ENCODE measurements around the gene CAST. TPM values are rescaled to one million over a fixed set of nuclear protein-coding genes. Genes with fewer than 3 reads are reported as not detected.

CAST gene
- total RNA-seq, 1 experiment from 2014 or later: 12.0 TPM

DNA sequence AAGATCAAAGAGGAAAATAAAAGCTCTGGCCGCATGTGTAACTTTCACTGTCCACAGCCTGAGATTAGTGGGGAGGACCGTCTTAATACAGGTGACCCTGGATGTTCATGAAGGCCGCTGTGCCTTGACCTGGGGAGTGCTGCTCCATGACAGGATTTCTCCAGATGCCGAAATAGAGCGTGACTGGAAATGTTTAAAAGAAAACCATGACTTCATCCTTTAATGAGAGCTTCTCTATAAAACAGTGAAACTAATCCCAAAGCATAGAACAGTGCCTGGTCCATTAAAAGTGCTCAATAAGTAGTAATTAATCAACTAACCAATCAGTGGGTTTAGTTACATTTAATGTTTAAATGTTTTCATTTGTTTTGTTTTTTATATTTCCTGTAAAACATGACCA, 82.8 kb downstream of the CAST start:
- Histone ChIP-seq H3K36me3 (replicated peaks; ENCODE audit: control insufficient read depth, insufficient read depth, low read length) (0 out of 2 replicates have a peak, but pooled peaks cover 2% of the 10 kb centered on the region), H3K27me3 (ENCODE audit: control insufficient read depth, insufficient read depth, low read length) (no peaks in the 10 kb centered on the region), H3K4me3 (ENCODE audit: insufficient read depth, low read depth, low read length) (no peak overlapping the region)
- no peak for DNase-seq

GRCh38 chr5:96745844-96746531, 83.8 kb downstream of the CAST start:
- no peak for DNase-seq
- Histone ChIP-seq H3K27me3 (ENCODE audit: control insufficient read depth, insufficient read depth, low read length) (no peaks in the 10 kb centered on the region), H3K36me3 (replicated peaks; ENCODE audit: control insufficient read depth, insufficient read depth, low read length) (0 out of 2 replicates have a peak, but pooled peaks cover 2% of the 10 kb centered on the region), H3K4me3 (ENCODE audit: insufficient read depth, low read depth, low read length) (no peak overlapping the region)

DNA sequence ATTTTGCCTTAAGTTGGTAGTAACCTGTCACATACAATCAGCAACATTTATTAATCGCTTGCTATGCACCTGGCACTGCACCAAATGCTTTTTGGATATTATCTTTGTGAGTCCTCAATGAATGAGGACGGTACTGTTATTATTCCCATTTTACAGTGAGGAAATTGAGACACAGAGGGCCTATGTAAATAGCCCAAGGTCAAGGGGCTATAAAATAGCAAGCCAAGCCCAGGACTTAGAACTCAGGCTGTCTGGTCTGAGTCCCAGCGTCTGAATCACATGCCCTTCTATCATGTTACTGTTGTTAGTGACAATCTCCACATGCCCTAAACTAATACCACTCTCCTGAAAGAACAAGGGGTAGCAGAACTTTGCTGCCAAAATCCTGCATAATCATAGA, 85.5 kb downstream of the CAST start:
- Histone ChIP-seq H3K27me3 (ENCODE audit: control insufficient read depth, insufficient read depth, low read length) (no peaks in the 10 kb centered on the region), H3K36me3 (replicated peaks; ENCODE audit: control insufficient read depth, insufficient read depth, low read length) (no peaks in the 10 kb centered on the region), H3K4me3 (ENCODE audit: insufficient read depth, low read depth, low read length) (no peak overlapping the region)
- DNase-seq: no peak

- H3K27me3 ChIP-seq (ENCODE audit: control insufficient read depth, insufficient read depth, low read length): no peaks in the 10 kb centered on the region
- DNase-seq: no peak
- no peak overlapping the region for H3K4me3 ChIP-seq (ENCODE audit: insufficient read depth, low read depth, low read length)
- no peaks in the 10 kb centered on the region for H3K36me3 ChIP-seq (replicated peaks; ENCODE audit: control insufficient read depth, insufficient read depth, low read length)
Observed at GRCh38 chr5:96750110-96750822, 88.1 kb downstream of the CAST start.

DNA sequence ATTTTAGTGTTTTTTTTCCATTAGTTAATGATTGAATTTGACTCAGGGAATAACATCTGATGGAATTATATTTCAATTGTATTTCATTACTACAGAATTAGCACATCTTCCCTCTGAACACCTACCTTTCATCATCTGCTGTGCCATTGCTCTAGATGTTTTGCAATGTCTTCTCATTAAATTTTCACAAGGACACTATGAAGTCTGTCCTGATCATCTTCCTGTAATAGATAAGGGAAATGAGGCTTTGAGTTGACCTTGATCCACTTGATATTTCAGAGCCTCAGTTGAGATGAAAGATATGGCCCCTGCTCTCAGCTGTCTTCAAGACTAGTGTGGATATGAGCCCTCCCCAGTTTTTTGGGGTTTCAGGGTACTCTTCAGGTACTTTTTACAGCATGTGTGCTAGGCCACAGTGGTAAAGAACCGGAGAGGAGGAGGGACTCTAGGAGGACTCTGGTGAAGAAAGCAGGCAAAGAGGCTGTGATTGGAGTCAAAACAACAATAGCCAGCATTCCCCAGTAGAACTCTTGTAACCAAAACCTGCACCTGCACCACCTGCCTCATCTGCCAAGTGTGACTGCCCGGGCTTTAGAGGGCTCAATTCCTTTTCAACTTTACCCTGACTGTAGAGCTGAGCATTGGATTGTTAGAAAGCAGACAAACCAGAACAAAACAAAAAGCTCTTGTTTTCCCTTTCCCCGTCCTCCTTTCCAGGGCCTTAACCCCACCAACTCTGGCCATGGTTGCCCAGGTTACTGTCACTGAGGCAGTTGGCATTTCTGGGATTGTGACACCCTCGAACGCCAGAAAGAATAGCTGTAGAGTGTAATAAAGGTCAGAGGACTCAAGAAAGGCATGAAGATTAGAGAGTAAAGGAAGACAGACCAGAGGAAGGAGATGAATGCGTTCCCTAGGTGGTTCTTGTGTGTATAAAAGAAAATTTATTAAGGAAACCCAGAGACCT, 89.3 kb downstream of the CAST start:
- no peaks in the 10 kb centered on the region for H3K27me3 ChIP-seq (ENCODE audit: control insufficient read depth, insufficient read depth, low read length)
- DNase-seq: no peak
- H3K4me3 ChIP-seq (ENCODE audit: insufficient read depth, low read depth, low read length): no peak overlapping the region
- H3K36me3 ChIP-seq (replicated peaks; ENCODE audit: control insufficient read depth, insufficient read depth, low read length): no peaks in the 10 kb centered on the region

- Histone ChIP-seq H3K4me3 (ENCODE audit: insufficient read depth, low read depth, low read length) (no peak overlapping the region), H3K27me3 (ENCODE audit: control insufficient read depth, insufficient read depth, low read length) (no peaks in the 10 kb centered on the region), H3K36me3 (replicated peaks; ENCODE audit: control insufficient read depth, insufficient read depth, low read length) (no peaks in the 10 kb centered on the region; the same call in 1 of the 2 replicates)
- no peak for DNase-seq
Observed at GRCh38 chr5:96752341-96753016, 90.3 kb downstream of the CAST start.

- H3K27me3 ChIP-seq (ENCODE audit: control insufficient read depth, insufficient read depth, low read length): no peaks in the 10 kb centered on the region
- H3K36me3 ChIP-seq (replicated peaks; ENCODE audit: control insufficient read depth, insufficient read depth, low read length): no peaks in the 10 kb centered on the region; the same call in 1 of the 2 replicates
Observed at GRCh38 chr5:96753017-96753397, 90.8 kb downstream of the CAST start.

GRCh38 chr5:96753848-96754247, 91.7 kb downstream of the CAST start:
- H3K27me3 ChIP-seq (ENCODE audit: control insufficient read depth, insufficient read depth, low read length): no peaks in the 10 kb centered on the region
- no peak overlapping the region for H3K4me3 ChIP-seq (ENCODE audit: insufficient read depth, low read depth, low read length)
- no peak for DNase-seq
- H3K36me3 ChIP-seq (replicated peaks; ENCODE audit: control insufficient read depth, insufficient read depth, low read length): no peaks in the 10 kb centered on the region; the same call in 1 of the 2 replicates

More at GRCh38 chr5:96753017-96753397, 90.8 kb downstream of the CAST start:
- DNase-seq: no peak
- H3K4me3 ChIP-seq (ENCODE audit: insufficient read depth, low read depth, low read length): no peak overlapping the region

GRCh38 chr5:96755851-96756250, 93.7 kb downstream of the CAST start:
- no peaks in the 10 kb centered on the region for H3K27me3 ChIP-seq (ENCODE audit: control insufficient read depth, insufficient read depth, low read length)
- no peak overlapping the region for H3K4me3 ChIP-seq (ENCODE audit: insufficient read depth, low read depth, low read length)
- no peak for DNase-seq
- no peaks in the 10 kb centered on the region; the same call in 1 of the 2 replicates for H3K36me3 ChIP-seq (replicated peaks; ENCODE audit: control insufficient read depth, insufficient read depth, low read length)

DNA sequence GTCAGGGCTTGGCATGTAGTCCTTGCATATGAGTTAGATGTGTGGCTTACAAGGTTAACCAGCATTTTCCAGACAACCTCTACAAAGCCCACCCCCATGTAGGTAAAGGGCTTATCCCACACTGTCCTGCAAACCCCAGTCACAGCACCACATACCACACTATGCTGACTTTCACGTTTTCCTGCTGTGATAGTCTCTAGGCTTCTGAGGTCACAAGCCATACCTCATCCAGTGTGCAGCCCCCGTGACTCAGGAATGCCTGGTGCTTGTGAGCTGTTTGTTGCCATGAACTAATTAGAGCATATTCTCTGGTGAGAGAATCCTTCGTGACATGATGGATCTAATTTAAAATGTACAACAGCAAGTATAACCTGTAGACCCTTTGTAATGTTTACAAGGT, 94.8 kb downstream of the CAST start:
- Histone ChIP-seq H3K4me3 (ENCODE audit: insufficient read depth, low read depth, low read length) (no peak overlapping the region), H3K36me3 (replicated peaks; ENCODE audit: control insufficient read depth, insufficient read depth, low read length) (no peaks in the 10 kb centered on the region; the same call in 1 of the 2 replicates), H3K27me3 (ENCODE audit: control insufficient read depth, insufficient read depth, low read length) (no peaks in the 10 kb centered on the region)
- DNase-seq: no peak

DNA sequence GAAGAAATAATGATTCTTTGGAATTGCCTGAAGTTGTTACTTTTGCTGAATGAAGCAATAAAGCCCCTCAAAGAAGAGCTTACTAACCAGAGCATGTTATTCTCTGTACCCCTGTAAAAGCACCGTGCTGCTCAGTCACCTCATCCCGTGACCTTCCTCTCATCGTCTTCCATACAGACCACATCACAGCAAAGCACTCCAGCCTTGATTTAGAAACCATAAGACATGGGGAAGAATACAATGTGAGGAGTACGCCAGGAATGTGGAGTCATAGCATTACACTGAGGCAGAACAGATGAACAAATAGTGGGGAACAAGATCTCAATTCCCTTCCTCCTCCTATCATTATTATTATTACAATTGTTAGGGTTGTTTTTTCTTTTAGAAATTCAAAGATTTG, 96.4 kb downstream of the CAST start:
- H3K4me3 ChIP-seq (ENCODE audit: insufficient read depth, low read depth, low read length): no peak overlapping the region
- H3K27me3 ChIP-seq (ENCODE audit: control insufficient read depth, insufficient read depth, low read length): no peaks in the 10 kb centered on the region
- H3K36me3 ChIP-seq (replicated peaks; ENCODE audit: control insufficient read depth, insufficient read depth, low read length): no peaks in the 10 kb centered on the region; the same call in 1 of the 2 replicates
- no peak for DNase-seq

GRCh38 chr5:96761618-96762017, 99.4 kb downstream of the CAST start:
- Histone ChIP-seq H3K36me3 (replicated peaks; ENCODE audit: control insufficient read depth, insufficient read depth, low read length) (no peaks in the 10 kb centered on the region; the same call in 1 of the 2 replicates), H3K27me3 (ENCODE audit: control insufficient read depth, insufficient read depth, low read length) (no peaks in the 10 kb centered on the region), H3K4me3 (ENCODE audit: insufficient read depth, low read depth, low read length) (no peak overlapping the region)
- DNase-seq: no peak

DNA sequence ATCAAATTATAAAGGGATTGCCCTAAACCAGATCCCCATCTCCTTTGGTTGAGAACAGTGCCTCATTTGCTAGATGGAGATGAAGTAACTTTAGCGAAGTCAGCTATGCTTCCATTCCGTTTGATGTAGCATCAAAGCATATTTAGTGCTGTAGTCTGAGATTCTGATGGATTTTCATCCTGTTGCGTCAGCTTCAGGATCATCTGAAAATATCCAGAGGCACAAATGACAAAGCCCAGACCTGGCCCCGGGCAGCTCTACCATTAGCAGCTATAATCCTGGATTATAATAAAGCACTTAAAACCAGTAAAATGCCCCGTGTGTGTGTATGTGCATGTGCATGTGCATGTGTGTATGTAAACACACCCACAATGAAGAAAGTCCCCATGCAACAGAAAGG, 100.8 kb downstream of the CAST start:
- Histone ChIP-seq H3K4me3 (ENCODE audit: insufficient read depth, low read depth, low read length) (no peak overlapping the region), H3K27me3 (ENCODE audit: control insufficient read depth, insufficient read depth, low read length) (no peaks in the 10 kb centered on the region), H3K36me3 (replicated peaks; ENCODE audit: control insufficient read depth, insufficient read depth, low read length) (no peaks in the 10 kb centered on the region)
- no peak for DNase-seq

GRCh38 chr5:96765043-96765442, 102.9 kb downstream of the CAST start:
- no peak for DNase-seq
- no peaks in the 10 kb centered on the region; the same call in 1 of the 2 replicates for H3K36me3 ChIP-seq (replicated peaks; ENCODE audit: control insufficient read depth, insufficient read depth, low read length)
- no peaks in the 10 kb centered on the region for H3K27me3 ChIP-seq (ENCODE audit: control insufficient read depth, insufficient read depth, low read length)
- no peak overlapping the region for H3K4me3 ChIP-seq (ENCODE audit: insufficient read depth, low read depth, low read length)

Data from H7 (cell line).